ENCODE results near the gene PNMA1.

DNA sequence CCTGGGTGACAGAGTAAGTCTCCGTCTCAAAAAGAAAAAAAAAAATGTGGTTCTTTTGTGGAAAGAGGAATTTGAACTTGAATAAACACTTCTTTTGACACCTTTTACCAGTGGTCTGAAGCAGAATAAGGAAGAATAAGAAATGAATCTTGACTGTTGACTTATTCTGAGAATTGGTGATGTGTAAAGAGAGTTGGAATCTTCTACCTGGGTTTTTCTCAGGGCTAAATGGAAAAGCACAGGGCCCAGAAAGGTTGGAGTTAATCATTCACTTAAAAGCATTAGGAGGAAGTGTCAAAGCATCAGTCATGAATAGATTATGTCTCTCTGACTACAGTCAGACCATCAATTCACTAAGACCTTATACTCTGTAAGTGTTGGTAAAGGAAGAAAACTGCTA lies 13.9 kb downstream of the PNMA1 start:
- TF ChIP-seq, protein P1, sequence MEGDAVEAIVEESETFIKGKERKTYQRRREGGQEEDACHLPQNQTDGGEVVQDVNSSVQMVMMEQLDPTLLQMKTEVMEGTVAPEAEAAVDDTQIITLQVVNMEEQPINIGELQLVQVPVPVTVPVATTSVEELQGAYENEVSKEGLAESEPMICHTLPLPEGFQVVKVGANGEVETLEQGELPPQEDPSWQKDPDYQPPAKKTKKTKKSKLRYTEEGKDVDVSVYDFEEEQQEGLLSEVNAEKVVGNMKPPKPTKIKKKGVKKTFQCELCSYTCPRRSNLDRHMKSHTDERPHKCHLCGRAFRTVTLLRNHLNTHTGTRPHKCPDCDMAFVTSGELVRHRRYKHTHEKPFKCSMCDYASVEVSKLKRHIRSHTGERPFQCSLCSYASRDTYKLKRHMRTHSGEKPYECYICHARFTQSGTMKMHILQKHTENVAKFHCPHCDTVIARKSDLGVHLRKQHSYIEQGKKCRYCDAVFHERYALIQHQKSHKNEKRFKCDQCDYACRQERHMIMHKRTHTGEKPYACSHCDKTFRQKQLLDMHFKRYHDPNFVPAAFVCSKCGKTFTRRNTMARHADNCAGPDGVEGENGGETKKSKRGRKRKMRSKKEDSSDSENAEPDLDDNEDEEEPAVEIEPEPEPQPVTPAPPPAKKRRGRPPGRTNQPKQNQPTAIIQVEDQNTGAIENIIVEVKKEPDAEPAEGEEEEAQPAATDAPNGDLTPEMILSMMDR (IDR thresholded peaks at IDR 0.05) = no peak
- no peak for TF ChIP-seq POLR2A (IDR thresholded peaks at IDR 0.05)

Data from Peyer's patch (tissue), 4 donors.